ENCODE results near the gene TMEM132A.

DNA sequence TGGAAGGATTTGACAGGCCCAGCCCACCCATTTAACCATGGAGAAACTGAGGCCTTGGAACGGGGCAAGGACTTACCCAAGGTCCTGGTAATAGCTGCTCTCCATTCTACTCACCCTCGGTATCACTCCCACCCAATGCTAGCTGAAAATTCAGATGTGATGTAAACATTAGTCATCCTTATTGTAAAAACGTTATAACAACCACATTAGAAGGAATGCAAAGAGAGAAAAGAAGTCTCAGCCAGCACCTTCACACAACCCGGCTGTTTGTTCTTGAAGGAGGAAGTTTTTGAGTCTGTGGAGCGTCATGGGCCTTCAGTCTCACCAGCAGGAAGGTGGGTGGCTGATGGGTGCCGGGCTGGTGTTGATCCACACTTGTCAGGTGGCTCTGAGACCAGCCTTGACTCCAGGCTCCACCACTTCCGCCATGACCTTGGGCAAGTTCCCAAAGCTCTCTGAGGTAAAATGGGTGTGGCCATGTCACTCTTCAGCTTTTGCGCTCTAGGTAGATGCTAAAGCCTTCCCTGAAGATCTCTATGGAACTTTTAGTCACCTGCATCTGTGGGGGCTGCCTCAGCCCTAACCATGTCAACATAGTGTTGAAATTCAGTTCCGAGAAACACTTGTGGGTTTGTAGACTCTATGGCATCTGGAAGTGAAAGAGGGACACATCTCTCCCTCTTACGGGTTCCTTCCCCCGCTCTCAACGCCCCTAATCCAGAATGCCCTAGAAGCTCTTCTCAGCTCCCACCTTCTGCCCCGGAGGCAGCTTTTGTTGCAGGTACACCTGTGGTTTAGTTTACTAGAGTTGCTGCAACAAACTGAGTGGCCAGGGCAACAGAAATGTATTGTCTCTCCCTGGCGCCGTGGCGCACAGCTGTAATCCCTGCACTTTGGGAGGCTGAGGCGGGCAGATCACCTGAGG lies 62.0 kb downstream of the TMEM132A start:
- TF ChIP-seq, protein P1, sequence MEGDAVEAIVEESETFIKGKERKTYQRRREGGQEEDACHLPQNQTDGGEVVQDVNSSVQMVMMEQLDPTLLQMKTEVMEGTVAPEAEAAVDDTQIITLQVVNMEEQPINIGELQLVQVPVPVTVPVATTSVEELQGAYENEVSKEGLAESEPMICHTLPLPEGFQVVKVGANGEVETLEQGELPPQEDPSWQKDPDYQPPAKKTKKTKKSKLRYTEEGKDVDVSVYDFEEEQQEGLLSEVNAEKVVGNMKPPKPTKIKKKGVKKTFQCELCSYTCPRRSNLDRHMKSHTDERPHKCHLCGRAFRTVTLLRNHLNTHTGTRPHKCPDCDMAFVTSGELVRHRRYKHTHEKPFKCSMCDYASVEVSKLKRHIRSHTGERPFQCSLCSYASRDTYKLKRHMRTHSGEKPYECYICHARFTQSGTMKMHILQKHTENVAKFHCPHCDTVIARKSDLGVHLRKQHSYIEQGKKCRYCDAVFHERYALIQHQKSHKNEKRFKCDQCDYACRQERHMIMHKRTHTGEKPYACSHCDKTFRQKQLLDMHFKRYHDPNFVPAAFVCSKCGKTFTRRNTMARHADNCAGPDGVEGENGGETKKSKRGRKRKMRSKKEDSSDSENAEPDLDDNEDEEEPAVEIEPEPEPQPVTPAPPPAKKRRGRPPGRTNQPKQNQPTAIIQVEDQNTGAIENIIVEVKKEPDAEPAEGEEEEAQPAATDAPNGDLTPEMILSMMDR (IDR thresholded peaks at IDR 0.05): no peak
- TF ChIP-seq POLR2A (IDR thresholded peaks at IDR 0.05) (no peak), EP300 (IDR thresholded peaks at IDR 0.05) (no peak)

Measured in ovary (tissue), 3 donors.